Gastrocnemius medialis (tissue), 4 donors: ENCODE results near the gene LHPP. TPM values are rescaled to one million over a fixed set of nuclear protein-coding genes. Genes with fewer than 3 reads are reported as not detected.

ENCODE experiments used
- ATAC-seq, 2 donors: fragments of 150-250 bp; one replicate each; pipeline ENCODE4 v1.9.1; 2016
- DNase-seq, 2 donors: peaks; one replicate each; pipeline ENCODE4 v3.0.0-alpha.2; 2019
- H3K27ac ChIP-seq, 4 donors: fragments of 200-600 bp; sonication (generic); 1 replicate in 1 of 4; 2 replicates in 3 of 4; pipeline ENCODE4 v1.5.1; 2016 to 2018; ENCODE audit warnings: mild to moderate bottlenecking in 2 of 4, moderate library complexity in 1 of 4
- H3K27me3 ChIP-seq, 3 donors: fragments of 200-600 bp; sonication (generic) in 2 of 3; 1 replicate in 1 of 3; 2 replicates in 2 of 3; pipeline versions ENCODE4 v1.5.1 to v1.6.0; 2016 to 2019; ENCODE audit warnings: mild to moderate bottlenecking in 1 of 3, moderate library complexity in 1 of 3
- H3K36me3 ChIP-seq, 2 donors: fragments of 200-600 bp; sonication (generic) in 1 of 2; one replicate each; pipeline ENCODE4 v1.5.1; 2017 to 2018
- H3K4me1 ChIP-seq, 2 donors: fragments of 200-600 bp; sonication (generic) in 1 of 2; one replicate each; pipeline ENCODE4 v1.5.1; 2016 to 2017; ENCODE audit warnings: mild to moderate bottlenecking in 2 of 2
- H3K4me3 ChIP-seq, 4 donors: fragments of 200-600 bp; sonication (generic) in 3 of 4; 1 replicate in 1 of 4; 2 replicates in 3 of 4; pipeline ENCODE4 v1.5.1; 2016 to 2019; ENCODE audit warnings: mild to moderate bottlenecking in 2 of 4
- H3K9me3 ChIP-seq, 3 donors: fragments of 200-600 bp; sonication (generic) in 2 of 3; 1 replicate in 1 of 3; 2 replicates in 2 of 3; pipeline ENCODE4 v1.5.1; 2016 to 2019
- CTCF ChIP-seq, 5 experiments: fragments of 450-650 bp in 3 of 5; fragments of 200-600 bp in 2 of 5; sonication (generic) in 2 of 5; IDR thresholded peaks in 4 of 5; conservative IDR thresholded peaks in 1 of 5; 1 replicate in 4 of 5; 2 replicates in 1 of 5; pipeline ENCODE4 v1.5.1; 2016 to 2019; ENCODE audit warnings: antibody characterized with exemption in 5 of 5, mild to moderate bottlenecking in 3 of 5, moderate library complexity in 3 of 5
- POLR2A ChIP-seq, 2 donors: fragments of 450-650 bp; IDR thresholded peaks; one replicate each; pipeline ENCODE4 v1.6.1; 2017; ENCODE audit warnings: antibody characterized with exemption in 2 of 2, mild to moderate bottlenecking in 2 of 2, moderate library complexity in 2 of 2
- in situ Hi-C, 4 donors: fragments of 200-750 bp; cut with MboI; loops; one replicate each; pipeline versions ENCODE4 v1.15.0 to v1.8.0; 2017; ENCODE audit warnings: low sequenced_read_pairs in 4 of 4
- intact Hi-C: fragments of 100-400 bp; cut with DNase I; formaldehyde crosslinking; loops from one replicate; pipeline ENCODE4 v1.15.1; 2023; ENCODE audit warnings: low total_unique reads
- total RNA-seq, 4 donors: library from RNA; depleted of rRNA; stranded (reverse); fragments of >200 nt; gene quantifications; one replicate each; pipeline versions ENCODE4 v1.1.0 to v1.2.3, GENCODE V29; 2016

LHPP gene
- total RNA-seq, 4 donors from 2014 or later: 4.9 to 16.0 (median 12.2) TPM

- Histone ChIP-seq H3K36me3 (no peaks in the 10 kb centered on the region), H3K27me3 (no peaks in the 10 kb centered on the region), H3K4me3 (no peak overlapping the region), H3K9me3 (no peaks in the 10 kb centered on the region), H3K27ac (no peak overlapping the region), H3K4me1 (peaks cover 42 to 47% of the 10 kb centered on the region in 2 donors)
- DNase-seq (no peak), ATAC-seq (no peak)
- in situ Hi-C loops: loop anchor here in 3 of 4 donors (10.0 to 25.0 kb wide), 2 partner anchors 100 to 108 kb away; partner anchors contain the start of gene FAM53B (in 3 of the 3)
- intact Hi-C loops: no loop called here
- TF ChIP-seq POLR2A (IDR thresholded peaks at IDR 0.05) (no peak), CTCF (IDR thresholded peaks at IDR 0.05 in 4 of 5, conservative IDR thresholded peaks at IDR 0.05 in 1 of 5) (no peak)
Measured at GRCh38 chr10:124637091-124637700, 175.6 kb downstream of the LHPP start.

GRCh38 chr10:124637746-124638145, 176.1 kb downstream of the LHPP start:
- in situ Hi-C loops (loop anchor here in 3 of 4 donors (10.0 to 25.0 kb wide), 2 partner anchors 100 to 107 kb away; partner anchors contain the start of gene FAM53B (in 3 of the 3)), intact Hi-C loops (no loop called here)
- Histone ChIP-seq H3K36me3 (no peaks in the 10 kb centered on the region), H3K4me1 (peaks cover 42 to 47% of the 10 kb centered on the region in 2 donors), H3K4me3 (no peak overlapping the region), H3K27me3 (no peaks in the 10 kb centered on the region), H3K9me3 (no peaks in the 10 kb centered on the region), H3K27ac (no peak overlapping the region)
- ATAC-seq (no peak), DNase-seq (no peak)
- no peak for TF ChIP-seq POLR2A (IDR thresholded peaks at IDR 0.05)
- TF ChIP-seq CTCF (IDR thresholded peaks at IDR 0.05 in 4 of 5, conservative IDR thresholded peaks at IDR 0.05 in 1 of 5): no peak

- intact Hi-C loops: no loop called here
- Histone ChIP-seq H3K27ac (no peak overlapping the region), H3K4me3 (no peak overlapping the region), H3K36me3 (no peaks in the 10 kb centered on the region), H3K4me1 (peaks cover 38 to 45% of the 10 kb centered on the region in 2 donors), H3K27me3 (no peaks in the 10 kb centered on the region), H3K9me3 (no peaks in the 10 kb centered on the region)
- in situ Hi-C loops: loop anchor here in 3 of 4 donors (10.0 to 25.0 kb wide), 2 partner anchors 98 to 106 kb away; partner anchors contain the start of gene FAM53B (in 3 of the 3)
- ATAC-seq (no peak), DNase-seq (no peak)
- TF ChIP-seq POLR2A (IDR thresholded peaks at IDR 0.05) (no peak), CTCF (IDR thresholded peaks at IDR 0.05 in 4 of 5, conservative IDR thresholded peaks at IDR 0.05 in 1 of 5) (no peak)
Measured at GRCh38 chr10:124639206-124639605, 177.6 kb downstream of the LHPP start.

DNA sequence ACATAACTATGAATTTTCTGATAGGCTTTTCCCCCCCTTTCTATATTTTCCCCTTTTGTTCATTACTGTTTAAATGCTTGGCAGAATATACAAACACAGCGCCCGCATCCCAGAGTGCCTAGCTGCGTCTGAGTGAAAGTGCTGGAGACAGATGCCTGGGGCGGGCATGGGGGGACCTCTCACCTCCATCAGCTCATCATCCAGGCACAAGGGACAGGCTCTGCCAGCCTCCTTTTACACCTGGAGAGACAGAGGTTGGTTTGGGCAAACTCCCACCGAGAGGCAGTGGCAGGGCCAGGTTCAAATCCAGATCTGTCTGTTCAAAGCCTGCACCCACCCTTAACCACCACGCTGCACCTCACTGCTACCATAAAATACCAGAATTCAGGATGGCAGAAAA, 178.0 kb downstream of the LHPP start:
- H3K4me3 ChIP-seq: no peak overlapping the region
- in situ Hi-C loops: loop anchor here in 3 of 4 donors (10.0 to 25.0 kb wide), 2 partner anchors 98 to 105 kb away; partner anchors contain the start of gene FAM53B (in 3 of the 3)
- DNase-seq: no peak
- peaks cover 42 to 49% of the 10 kb centered on the region in 2 donors for H3K4me1 ChIP-seq
- no peak overlapping the region for H3K27ac ChIP-seq
- H3K36me3 ChIP-seq: no peaks in the 10 kb centered on the region
- no peaks in the 10 kb centered on the region for H3K9me3 ChIP-seq
- intact Hi-C loops: loop anchor here (2.0 to 10.0 kb wide), 2 partner anchors 21 to 275 kb away; no protein-coding TSS in a partner anchor
- no peak for ATAC-seq
- H3K27me3 ChIP-seq: no peaks in the 10 kb centered on the region
- no peak for TF ChIP-seq POLR2A (IDR thresholded peaks at IDR 0.05)
- TF ChIP-seq CTCF (IDR thresholded peaks at IDR 0.05 in 4 of 5, conservative IDR thresholded peaks at IDR 0.05 in 1 of 5): no peak
